ENCODE data around the gene BORCS8. TPM values are rescaled to one million over a fixed set of nuclear protein-coding genes. Genes with fewer than 3 reads are reported as not detected.
"Not testable (repeated sequence)": the region's sequence is repeated elsewhere in the genome, so short reads cannot be mapped to it uniquely, and the experiment has no call there.

Gene BORCS8
- total RNA-seq, 1 experiment from 2014 or later = 25.4 TPM

- Mint-ChIP-seq H3K4me3 (ENCODE audit: unreplicated experiment) (peak overlapping the region; percentile 97), H3K9me3 (ENCODE audit: unreplicated experiment) (no peaks in the 10 kb centered on the region), H3K4me1 (ENCODE audit: insufficient read depth, unreplicated experiment) (peaks cover 11% of the 10 kb centered on the region), H3K27ac (ENCODE audit: low read depth, unreplicated experiment) (peak overlapping the region; percentile 98), H3K27me3 (ENCODE audit: insufficient read depth, unreplicated experiment) (no peaks in the 10 kb centered on the region), H3K36me3 (ENCODE audit: insufficient read depth, unreplicated experiment) (peaks cover 5% of the 10 kb centered on the region)
- DNase-seq (ENCODE audit: unreplicated experiment) = no peak
- intact Hi-C loops (cut with micrococcal nuclease) = loop anchor here (5.0 kb wide), 1 partner anchor 75 kb away; the partner anchor contains the start of gene SLC25A42
- no TSS peak for BruUV-seq (replicated peaks)
- CTCF ChIA-PET = interaction anchor here (0.8 kb wide), 1 partner anchor 145 kb away, joined by 3 read pairs; no protein-coding TSS in a partner anchor
- POLR2A ChIA-PET = no interaction called here
- TF ChIP-seq, protein P1, sequence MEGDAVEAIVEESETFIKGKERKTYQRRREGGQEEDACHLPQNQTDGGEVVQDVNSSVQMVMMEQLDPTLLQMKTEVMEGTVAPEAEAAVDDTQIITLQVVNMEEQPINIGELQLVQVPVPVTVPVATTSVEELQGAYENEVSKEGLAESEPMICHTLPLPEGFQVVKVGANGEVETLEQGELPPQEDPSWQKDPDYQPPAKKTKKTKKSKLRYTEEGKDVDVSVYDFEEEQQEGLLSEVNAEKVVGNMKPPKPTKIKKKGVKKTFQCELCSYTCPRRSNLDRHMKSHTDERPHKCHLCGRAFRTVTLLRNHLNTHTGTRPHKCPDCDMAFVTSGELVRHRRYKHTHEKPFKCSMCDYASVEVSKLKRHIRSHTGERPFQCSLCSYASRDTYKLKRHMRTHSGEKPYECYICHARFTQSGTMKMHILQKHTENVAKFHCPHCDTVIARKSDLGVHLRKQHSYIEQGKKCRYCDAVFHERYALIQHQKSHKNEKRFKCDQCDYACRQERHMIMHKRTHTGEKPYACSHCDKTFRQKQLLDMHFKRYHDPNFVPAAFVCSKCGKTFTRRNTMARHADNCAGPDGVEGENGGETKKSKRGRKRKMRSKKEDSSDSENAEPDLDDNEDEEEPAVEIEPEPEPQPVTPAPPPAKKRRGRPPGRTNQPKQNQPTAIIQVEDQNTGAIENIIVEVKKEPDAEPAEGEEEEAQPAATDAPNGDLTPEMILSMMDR (IDR thresholded peaks at IDR 0.05; ENCODE audit: unreplicated experiment) = no peak
Measured at GRCh38 chr19:19137556-19138108, 54.3 kb downstream of the BORCS8 start.

DNA sequence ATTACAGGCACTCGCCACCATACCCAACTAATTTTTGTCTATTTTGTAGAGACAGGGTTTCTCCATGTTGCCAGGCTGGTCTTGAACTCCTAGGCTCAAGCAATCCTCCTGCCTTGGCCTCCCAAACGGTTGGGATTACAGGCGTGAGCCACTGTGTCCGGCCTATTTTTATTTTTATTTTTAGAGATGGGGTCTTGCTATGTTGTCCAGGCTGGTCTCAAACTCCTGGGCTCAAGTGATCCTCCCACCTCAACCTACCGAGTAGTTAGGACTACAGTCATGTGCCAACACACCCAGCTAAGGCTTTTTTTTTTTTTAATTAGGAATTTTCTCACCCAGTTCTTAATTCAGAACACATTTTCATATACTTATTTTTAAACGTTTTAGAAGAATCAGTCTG lies 56.2 kb downstream of the BORCS8 start:
- ChIA-PET POLR2A (interaction anchor here (0.7 kb wide), 1 partner anchor 36 kb away, joined by 3 read pairs; no protein-coding TSS in a partner anchor), CTCF (interaction anchor here (0.7 to 1.1 kb wide), 2 partner anchors 11 to 518 kb away, joined by 5 read pairs; no protein-coding TSS in a partner anchor)
- not testable (repeated sequence) for H3K4me3 Mint-ChIP-seq (ENCODE audit: unreplicated experiment); H3K27ac Mint-ChIP-seq (ENCODE audit: low read depth, unreplicated experiment); H3K27me3 Mint-ChIP-seq (ENCODE audit: insufficient read depth, unreplicated experiment); DNase-seq (ENCODE audit: unreplicated experiment); H3K36me3 Mint-ChIP-seq (ENCODE audit: insufficient read depth, unreplicated experiment); H3K9me3 Mint-ChIP-seq (ENCODE audit: unreplicated experiment); BruUV-seq (replicated peaks)
- intact Hi-C loops (cut with micrococcal nuclease) = loop anchor here (5.0 kb wide), 1 partner anchor 73 kb away; the partner anchor contains the start of gene SLC25A42
- peaks cover 11% of the 10 kb centered on the region for H3K4me1 Mint-ChIP-seq (ENCODE audit: insufficient read depth, unreplicated experiment)

DNA sequence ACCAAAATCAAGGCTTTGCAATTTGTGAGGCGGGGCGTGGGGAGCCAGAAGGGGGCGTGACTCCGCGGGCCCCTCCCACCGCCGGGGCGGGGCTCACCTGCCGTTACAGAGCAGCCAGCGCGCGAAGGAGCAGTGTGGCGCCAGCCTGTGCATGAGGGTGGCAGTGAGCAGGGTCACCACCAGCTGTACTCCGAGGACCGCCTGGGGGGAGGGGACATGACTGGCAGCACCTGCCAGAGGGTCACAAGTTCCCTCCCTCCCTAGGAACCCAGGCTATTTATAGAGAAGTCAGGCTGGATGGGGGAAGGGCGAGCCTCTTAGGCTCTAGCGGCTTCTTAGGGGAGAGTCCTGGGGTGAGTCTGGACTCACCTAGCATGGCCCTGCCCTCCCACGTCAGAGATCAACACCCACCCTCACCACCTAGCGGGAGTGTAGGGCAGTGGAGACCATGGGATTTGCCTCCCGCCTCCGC lies 57.2 kb downstream of the BORCS8 start:
- Mint-ChIP-seq H3K4me3 (ENCODE audit: unreplicated experiment) (no peak overlapping the region), H3K4me1 (ENCODE audit: insufficient read depth, unreplicated experiment) (peaks cover 11% of the 10 kb centered on the region), H3K9me3 (ENCODE audit: unreplicated experiment) (peaks cover 7% of the 10 kb centered on the region), H3K27me3 (ENCODE audit: insufficient read depth, unreplicated experiment) (no peaks in the 10 kb centered on the region), H3K27ac (ENCODE audit: low read depth, unreplicated experiment) (no peak overlapping the region), H3K36me3 (ENCODE audit: insufficient read depth, unreplicated experiment) (peaks cover 5% of the 10 kb centered on the region)
- BruUV-seq (replicated peaks) = no TSS peak
- intact Hi-C loops (cut with micrococcal nuclease) = loop anchor here (5.0 kb wide), 1 partner anchor 72 kb away; the partner anchor contains the start of gene SLC25A42
- TF ChIP-seq, protein P1 (IDR thresholded peaks at IDR 0.05; ENCODE audit: unreplicated experiment) = no peak
- no peak for DNase-seq (ENCODE audit: unreplicated experiment)
- CTCF ChIA-PET = no interaction called here
- POLR2A ChIA-PET = no interaction called here

- CTCF ChIA-PET = interaction anchor here (0.5 to 0.9 kb wide), 4 partner anchors 13 to 158 kb away, joined by 3 to 4 read pairs (median 3); no protein-coding TSS in a partner anchor
- POLR2A ChIA-PET = interaction anchor here (0.7 kb wide), 1 partner anchor 299 kb away, joined by 3 read pairs; no protein-coding TSS in a partner anchor
- BruUV-seq (replicated peaks) = no TSS peak
- DNase-seq (ENCODE audit: unreplicated experiment) = no peak
- Mint-ChIP-seq H3K27ac (ENCODE audit: low read depth, unreplicated experiment) (no peak overlapping the region), H3K4me3 (ENCODE audit: unreplicated experiment) (no peak overlapping the region), H3K9me3 (ENCODE audit: unreplicated experiment) (peaks cover 7% of the 10 kb centered on the region), H3K4me1 (ENCODE audit: insufficient read depth, unreplicated experiment) (peaks cover 11% of the 10 kb centered on the region), H3K27me3 (ENCODE audit: insufficient read depth, unreplicated experiment) (no peaks in the 10 kb centered on the region), H3K36me3 (ENCODE audit: insufficient read depth, unreplicated experiment) (peaks cover 6% of the 10 kb centered on the region)
- intact Hi-C loops (cut with micrococcal nuclease) = no loop called here
- TF ChIP-seq, protein P1 (IDR thresholded peaks at IDR 0.05; ENCODE audit: unreplicated experiment) = no peak
Measured at GRCh38 chr19:19133985-19134384, 58.0 kb downstream of the BORCS8 start.
